HG03354 (cell line): Measurements from ENCODE around the gene PTMS.

Experiments used
- ATAC-seq: cut with Tn5 transposase; IDR thresholded peaks from one replicate; pipeline ENCODE4 v1.9.1; 2021; ENCODE audit warnings: mild to moderate bottlenecking; ENCODE audit not compliant: unreplicated experiment, poor library complexity, severe bottlenecking

Gene PTMS

GRCh38 chr12:6770600-6770999 lies 4.4 kb downstream of the PTMS start:
- no peak for ATAC-seq

DNA sequence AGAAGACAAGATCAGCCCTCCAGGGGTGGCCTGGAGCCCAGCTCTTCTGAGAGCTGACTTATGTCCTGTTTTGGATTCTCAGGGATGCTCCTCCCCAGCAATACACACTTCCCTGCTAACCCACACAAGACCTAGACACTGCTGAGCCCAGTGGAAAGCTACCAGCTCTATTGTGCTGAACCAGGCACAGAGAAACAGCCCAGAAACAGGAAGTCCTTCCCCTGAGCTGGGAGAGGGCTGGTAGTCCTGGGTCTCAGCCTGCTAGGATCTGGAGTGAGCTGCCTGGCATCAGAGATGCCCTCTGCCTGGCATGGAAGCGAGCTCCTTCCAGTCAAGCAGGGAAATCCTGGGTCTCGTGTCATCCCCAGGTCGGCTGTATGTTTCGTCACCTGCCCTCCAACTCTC lies 4.9 kb downstream of the PTMS start:
- no peak for ATAC-seq

GRCh38 chr12:6771509-6772330 lies 5.6 kb downstream of the PTMS start:
- no peak for ATAC-seq

DNA sequence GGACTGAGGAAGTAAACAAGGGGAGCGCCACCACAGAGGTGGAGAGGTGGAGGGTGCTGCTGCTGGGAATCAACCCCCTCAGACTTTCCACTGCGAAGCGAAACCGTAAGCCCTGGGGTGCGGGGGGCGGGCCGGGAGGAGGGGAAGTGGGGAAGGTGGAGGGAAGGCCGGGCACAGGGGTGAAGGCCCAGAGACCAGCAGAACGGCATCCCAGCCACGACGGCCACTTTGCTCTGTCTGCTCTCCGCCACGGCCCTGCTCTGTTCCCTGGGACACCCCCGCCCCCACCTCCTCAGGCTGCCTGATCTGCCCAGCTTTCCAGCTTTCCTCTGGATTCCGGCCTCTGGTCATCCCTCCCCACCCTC lies 6.2 kb downstream of the PTMS start, which contains the start of gene LAG3:
LAG3 (plus strand) TSS at position 190 of the 365 bp plus-strand sequence. CDS start 333 bp downstream, outside the sequence.
- ATAC-seq = no peak

- ATAC-seq = no peak
Measured at GRCh38 chr12:6772726-6773589, 6.8 kb downstream of the PTMS start.

GRCh38 chr12:6773590-6774351 lies 7.6 kb downstream of the PTMS start:
- no peak for ATAC-seq

DNA sequence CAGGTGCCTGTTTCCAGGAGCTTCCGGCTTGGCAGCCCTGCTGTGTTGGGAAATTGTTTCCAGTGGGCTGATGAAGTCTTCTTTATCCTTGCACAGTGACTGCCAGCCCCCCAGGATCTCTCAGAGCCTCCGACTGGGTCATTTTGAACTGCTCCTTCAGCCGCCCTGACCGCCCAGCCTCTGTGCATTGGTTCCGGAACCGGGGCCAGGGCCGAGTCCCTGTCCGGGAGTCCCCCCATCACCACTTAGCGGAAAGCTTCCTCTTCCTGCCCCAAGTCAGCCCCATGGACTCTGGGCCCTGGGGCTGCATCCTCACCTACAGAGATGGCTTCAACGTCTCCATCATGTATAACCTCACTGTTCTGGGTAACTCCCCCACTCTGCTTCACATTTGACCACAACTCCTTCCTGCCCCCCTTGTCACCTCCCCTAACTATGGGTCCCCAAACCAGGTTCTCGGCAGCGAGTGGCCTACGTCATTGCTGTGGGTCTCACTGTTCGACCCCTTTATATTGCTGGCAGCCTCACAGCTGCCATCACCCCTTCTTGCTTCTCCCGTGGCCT lies 8.4 kb downstream of the PTMS start:
- no peak for ATAC-seq

- no peak for ATAC-seq
Measured at GRCh38 chr12:6775185-6776174, 9.3 kb downstream of the PTMS start.

GRCh38 chr12:6777386-6777785 lies 11.2 kb downstream of the PTMS start:
- no peak for ATAC-seq

DNA sequence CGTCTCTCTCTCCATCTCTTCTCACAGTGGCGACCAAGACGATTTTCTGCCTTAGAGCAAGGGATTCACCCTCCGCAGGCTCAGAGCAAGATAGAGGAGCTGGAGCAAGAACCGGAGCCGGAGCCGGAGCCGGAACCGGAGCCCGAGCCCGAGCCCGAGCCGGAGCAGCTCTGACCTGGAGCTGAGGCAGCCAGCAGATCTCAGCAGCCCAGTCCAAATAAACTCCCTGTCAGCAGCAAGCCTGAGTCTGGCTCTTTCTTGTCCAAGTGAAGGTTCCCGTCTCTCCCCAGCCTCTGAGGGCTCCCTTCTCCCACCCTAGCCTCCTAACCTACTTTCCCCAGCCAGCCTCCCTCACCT lies 12.0 kb downstream of the PTMS start:
- ATAC-seq = peak; percentile 4

DNA sequence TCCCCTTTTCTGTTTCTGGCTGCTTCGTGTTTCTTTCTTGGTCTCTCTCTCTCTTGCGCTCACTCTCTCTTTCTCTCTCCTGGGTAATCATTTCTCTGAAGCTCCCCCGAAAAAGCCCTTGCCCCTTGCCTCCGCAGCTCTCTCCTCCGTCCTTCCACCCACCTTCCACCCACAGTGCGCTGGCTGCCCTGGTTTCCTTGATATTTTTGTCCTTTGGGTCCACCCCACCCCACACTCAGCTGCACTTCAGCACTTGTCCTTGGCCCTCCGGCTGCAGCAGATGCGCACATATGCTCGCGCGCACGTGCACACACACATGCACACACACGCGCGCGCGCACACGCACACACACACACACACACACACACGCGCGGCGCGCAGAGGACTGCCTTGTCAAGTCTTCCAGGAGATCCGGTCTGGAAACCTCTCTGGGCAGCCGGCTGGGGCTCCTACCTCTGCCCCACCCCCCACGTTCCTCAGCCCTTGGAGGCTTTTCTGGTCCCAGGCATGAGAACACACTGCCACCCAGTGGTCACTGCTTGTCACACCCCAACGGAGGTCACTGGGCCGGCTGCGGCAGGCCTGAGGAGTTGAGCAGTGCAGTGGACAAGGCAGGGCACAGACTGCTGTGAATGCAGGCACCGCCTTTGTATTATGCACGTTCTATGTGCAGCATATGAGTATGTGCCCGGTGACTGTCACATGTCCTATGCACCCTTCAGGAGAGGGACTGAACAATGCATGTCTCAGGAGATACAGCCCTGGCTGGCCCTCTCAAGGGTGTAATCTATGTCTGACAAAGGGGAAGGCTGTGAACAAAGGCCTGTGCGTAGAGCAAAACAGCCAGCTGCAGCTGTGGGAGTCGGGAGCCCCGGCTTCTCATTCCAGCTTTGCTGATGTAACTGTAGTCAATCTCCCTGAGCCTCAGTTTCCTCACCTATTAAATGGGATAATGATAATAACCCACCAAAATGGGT lies 12.7 kb downstream of the PTMS start:
- ATAC-seq = peak; percentile 84

DNA sequence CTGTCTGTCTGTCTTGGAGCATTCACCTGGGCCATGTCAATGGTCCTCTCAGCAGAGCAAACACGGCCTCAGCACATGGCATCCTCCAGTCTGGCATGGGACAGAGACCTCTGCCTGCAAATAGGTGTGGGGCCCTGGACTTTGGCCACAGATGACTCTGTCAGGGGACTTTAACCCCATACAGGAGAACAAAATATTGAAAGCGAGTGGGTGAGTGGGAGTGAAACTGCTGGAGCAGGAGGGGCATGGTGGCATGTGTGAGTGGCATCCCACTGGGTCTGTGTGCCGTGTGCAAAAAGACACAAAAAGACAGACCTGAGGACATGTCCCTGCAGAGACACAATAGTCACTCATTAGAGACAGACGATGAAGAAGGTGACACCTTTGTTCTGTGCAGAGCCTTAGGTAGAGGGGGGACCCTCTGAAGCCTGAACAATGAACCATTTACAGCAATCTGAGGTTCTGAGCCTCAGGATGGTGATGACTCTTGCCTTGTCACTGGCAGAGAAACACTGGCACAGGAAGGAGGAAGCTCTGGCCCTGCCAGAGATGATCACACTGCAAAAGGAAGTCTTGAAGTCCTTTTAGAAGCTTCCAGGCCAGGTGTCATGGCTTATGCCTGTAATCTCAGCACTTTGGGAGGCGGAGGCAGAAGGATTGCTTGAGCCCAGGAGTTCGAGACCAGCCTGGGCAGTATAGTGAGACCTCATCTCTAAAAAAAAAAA lies 13.7 kb downstream of the PTMS start:
- no peak for ATAC-seq

- ATAC-seq = no peak
Measured at GRCh38 chr12:6780573-6780972, 14.4 kb downstream of the PTMS start.

- no peak for ATAC-seq
Measured at GRCh38 chr12:6782119-6782518, 16.0 kb downstream of the PTMS start.

- no peak for ATAC-seq
Measured at GRCh38 chr12:6782850-6783566, 16.8 kb downstream of the PTMS start.

- no peak for ATAC-seq
Measured at GRCh38 chr12:6783828-6784227, 17.7 kb downstream of the PTMS start.
